ENCODE data around the gene STAG3.

Gene STAG3

DNA sequence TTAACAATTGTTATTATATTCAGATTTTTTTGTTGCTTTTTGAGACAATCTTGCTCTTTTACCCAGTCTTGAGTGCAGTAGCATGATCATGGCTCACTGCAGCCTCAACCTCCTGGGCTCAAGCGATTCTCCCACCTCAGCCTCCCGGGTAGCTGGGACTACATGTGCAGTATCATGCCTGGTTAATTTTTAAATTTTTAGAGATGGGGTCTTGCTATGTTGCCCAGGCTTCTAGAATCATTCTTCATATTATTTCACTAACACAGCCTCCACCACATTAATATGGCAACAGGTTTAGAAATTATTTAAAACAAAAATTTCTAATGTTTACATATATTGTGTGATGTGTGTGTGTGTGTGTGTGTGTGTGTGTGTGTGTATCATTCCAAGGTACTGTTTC, 30.4 kb upstream of the STAG3 start:
- no peak for DNase-seq (ENCODE audit: low read depth)
- no peaks in the 10 kb centered on the region for H3K9me3 ChIP-seq (ENCODE audit: control insufficient read depth, low read length)
- H3K27me3 ChIP-seq (replicated peaks; ENCODE audit: control insufficient read depth, insufficient read depth, low read length), result no peaks in the 10 kb centered on the region
- H3K9ac ChIP-seq (ENCODE audit: low read length), result no peak overlapping the region
- H3K36me3 ChIP-seq (ENCODE audit: control insufficient read depth, insufficient read depth, low read length, severe bottlenecking), result no peaks in the 10 kb centered on the region
- no peak overlapping the region for H3K4me3 ChIP-seq (ENCODE audit: low read length)
- H3K4me1 ChIP-seq (ENCODE audit: control insufficient read depth, insufficient read depth, low read length), result peaks cover 15% of the 10 kb centered on the region

- H3K9me3 ChIP-seq (ENCODE audit: control insufficient read depth, low read length), result no peaks in the 10 kb centered on the region
- DNase-seq (ENCODE audit: low read depth), result no peak
- peak overlapping the region; percentile 95 for H3K4me3 ChIP-seq (ENCODE audit: low read length)
- no peaks in the 10 kb centered on the region for H3K27me3 ChIP-seq (replicated peaks; ENCODE audit: control insufficient read depth, insufficient read depth, low read length)
- peak overlapping the region; percentile 76 for H3K9ac ChIP-seq (ENCODE audit: low read length)
- peaks cover 1% of the 10 kb centered on the region for H3K36me3 ChIP-seq (ENCODE audit: control insufficient read depth, insufficient read depth, low read length, severe bottlenecking)
- H3K4me1 ChIP-seq (ENCODE audit: control insufficient read depth, insufficient read depth, low read length), result peaks cover 15% of the 10 kb centered on the region
These were observed 29.5 kb upstream of the STAG3 start for GRCh38 chr7:100148225-100148558.

DNA sequence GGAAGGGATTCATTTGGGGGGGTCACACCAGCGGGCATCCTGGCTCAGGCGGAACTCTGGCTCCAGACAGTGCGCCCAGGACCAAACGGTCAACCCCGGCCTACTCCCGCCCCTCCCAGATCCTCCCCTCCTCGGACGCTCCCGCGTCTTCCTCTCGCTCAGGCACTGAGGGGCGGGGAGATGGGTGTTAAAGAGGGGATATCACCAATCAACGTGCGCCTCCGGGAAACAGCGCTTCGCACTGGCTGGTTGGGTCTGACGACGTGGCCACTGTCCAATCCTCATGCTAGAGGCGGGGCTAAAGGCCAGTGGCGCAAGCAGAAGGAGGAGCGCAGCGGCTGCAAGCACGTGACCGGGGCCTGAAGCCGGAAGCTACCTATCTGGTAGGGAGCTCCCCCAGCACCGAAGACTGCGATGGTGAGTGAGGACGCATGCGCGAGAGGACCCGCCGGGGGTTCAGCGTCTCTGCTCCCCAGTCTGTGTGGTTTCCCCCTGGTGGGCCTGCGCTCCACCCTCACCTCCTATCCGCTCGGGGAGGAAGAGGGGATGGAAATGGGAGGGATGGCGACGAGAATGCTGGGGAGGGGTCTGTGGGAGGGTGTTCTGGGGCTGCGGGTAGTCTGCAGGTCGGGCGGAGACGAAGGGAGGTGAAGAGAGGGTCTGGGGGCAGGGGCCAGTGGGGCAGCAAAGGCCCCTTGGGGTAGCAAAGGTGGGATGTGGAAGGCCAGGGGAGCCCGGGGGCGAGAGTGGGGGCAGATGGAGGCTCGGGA, 29.0 kb upstream of the STAG3 start, which contains the start of gene LAMTOR4:
Gene LAMTOR4, plus strand, starts transcription at position 360 of the 770 bp plus-strand sequence. Its CDS starts 55 bp downstream, at position 415.
- Histone ChIP-seq H3K9ac (ENCODE audit: low read length) (peak within 1 kb of the TSS; percentile 94), H3K27me3 (replicated peaks; ENCODE audit: control insufficient read depth, insufficient read depth, low read length) (no peaks in the 10 kb centered on the region), H3K36me3 (ENCODE audit: control insufficient read depth, insufficient read depth, low read length, severe bottlenecking) (peaks cover 7% of the 10 kb centered on the region), H3K9me3 (ENCODE audit: control insufficient read depth, low read length) (no peaks in the 10 kb centered on the region), H3K4me3 (ENCODE audit: low read length) (peak within 1 kb of the TSS; percentile 95), H3K4me1 (ENCODE audit: control insufficient read depth, insufficient read depth, low read length) (peaks cover 16% of the 10 kb centered on the region)
- peak; percentile 99 for DNase-seq (ENCODE audit: low read depth)

GRCh38 chr7:100152404-100152803, 25.3 kb upstream of the STAG3 start:
- no peak for DNase-seq (ENCODE audit: low read depth)
- H3K36me3 ChIP-seq (ENCODE audit: control insufficient read depth, insufficient read depth, low read length, severe bottlenecking), result peaks cover 39% of the 10 kb centered on the region

DNA sequence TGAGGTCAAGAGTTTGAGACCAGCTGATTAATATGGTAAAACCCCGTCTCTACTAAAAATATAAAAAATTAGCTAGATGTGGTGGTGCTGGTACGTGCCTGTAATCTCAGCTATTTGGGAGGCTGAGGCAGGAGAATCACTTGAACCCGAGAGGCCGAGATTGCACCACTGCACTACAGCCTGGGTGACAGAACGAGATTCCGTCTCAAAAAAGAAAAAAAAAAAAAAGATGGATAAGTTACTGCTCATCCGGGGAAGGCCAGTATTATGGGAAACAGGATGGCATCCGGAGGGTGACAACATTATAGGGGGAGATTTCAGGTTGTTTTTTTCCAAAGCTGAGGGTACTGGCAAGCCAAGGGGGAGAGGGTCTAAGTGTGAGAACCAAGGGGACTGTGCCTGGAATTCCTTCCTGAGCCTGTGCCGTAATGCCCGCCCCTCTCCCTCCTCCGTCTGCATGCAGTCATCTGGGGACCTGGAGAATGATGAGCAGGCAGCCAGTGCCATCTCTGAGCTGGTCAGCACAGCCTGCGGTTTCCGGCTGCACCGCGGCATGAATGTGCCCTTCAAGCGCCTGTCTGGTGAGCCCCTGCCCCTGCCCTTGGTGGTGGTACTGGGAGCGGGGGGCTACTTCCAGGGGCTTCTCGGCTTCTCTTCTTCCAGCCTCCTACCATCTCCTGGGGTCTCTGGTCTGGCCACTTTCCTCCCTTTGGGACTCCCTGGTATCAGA, 24.6 kb upstream of the STAG3 start:
- no peaks in the 10 kb centered on the region for H3K9me3 ChIP-seq (ENCODE audit: control insufficient read depth, low read length)
- H3K27me3 ChIP-seq (replicated peaks; ENCODE audit: control insufficient read depth, insufficient read depth, low read length), result no peaks in the 10 kb centered on the region
- no peak overlapping the region for H3K4me3 ChIP-seq (ENCODE audit: low read length)
- no peak for DNase-seq (ENCODE audit: low read depth)
- peaks cover 32% of the 10 kb centered on the region for H3K4me1 ChIP-seq (ENCODE audit: control insufficient read depth, insufficient read depth, low read length)
- no peak overlapping the region for H3K9ac ChIP-seq (ENCODE audit: low read length)
- H3K36me3 ChIP-seq (ENCODE audit: control insufficient read depth, insufficient read depth, low read length, severe bottlenecking), result peaks cover 39% of the 10 kb centered on the region

More at GRCh38 chr7:100152404-100152803, 25.3 kb upstream of the STAG3 start:
- Histone ChIP-seq H3K4me1 (ENCODE audit: control insufficient read depth, insufficient read depth, low read length) (peaks cover 30% of the 10 kb centered on the region), H3K9ac (ENCODE audit: low read length) (no peak overlapping the region), H3K4me3 (ENCODE audit: low read length) (no peak overlapping the region), H3K9me3 (ENCODE audit: control insufficient read depth, low read length) (no peaks in the 10 kb centered on the region), H3K27me3 (replicated peaks; ENCODE audit: control insufficient read depth, insufficient read depth, low read length) (no peaks in the 10 kb centered on the region)

DNA sequence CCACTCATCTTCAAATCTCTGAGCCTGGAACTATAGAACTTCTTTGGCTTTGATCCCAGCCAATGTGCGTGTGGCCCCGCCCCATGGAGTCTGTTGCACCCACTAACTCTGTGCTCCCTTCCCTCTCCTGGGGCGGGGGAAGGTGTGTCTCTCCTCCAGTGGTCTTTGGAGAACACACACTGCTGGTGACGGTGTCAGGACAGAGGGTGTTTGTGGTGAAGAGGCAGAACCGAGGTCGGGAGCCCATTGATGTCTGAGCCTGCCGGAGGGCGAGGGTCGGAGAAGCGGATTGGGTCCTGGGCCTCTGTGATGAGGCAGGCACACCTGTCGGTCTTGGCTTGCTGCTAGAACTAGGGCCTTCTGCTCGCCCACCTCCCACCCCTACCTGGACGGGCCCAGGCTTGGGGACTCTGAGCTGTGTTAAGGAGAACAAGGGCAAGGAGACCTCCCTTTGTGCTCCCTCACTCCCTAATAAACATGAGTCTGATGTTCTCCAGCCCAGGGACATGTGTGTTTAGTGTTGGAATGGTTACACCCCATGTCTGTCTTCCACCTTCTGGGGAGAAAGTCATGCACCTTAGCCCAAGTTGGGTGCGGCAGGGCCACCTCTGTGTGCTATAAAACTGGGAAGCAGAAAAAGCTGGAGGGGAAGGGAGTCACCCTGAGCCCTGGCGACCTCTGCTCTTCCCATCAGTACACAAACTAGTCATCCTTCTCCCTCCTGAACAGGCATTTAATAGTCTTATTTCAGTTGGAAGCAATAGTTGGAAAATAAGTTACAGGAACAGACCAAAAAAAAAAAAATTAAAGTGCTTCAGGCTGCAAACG, 23.8 kb upstream of the STAG3 start:
- no peaks in the 10 kb centered on the region for H3K9me3 ChIP-seq (ENCODE audit: control insufficient read depth, low read length)
- H3K9ac ChIP-seq (ENCODE audit: low read length), result no peak overlapping the region
- H3K27me3 ChIP-seq (replicated peaks; ENCODE audit: control insufficient read depth, insufficient read depth, low read length), result no peaks in the 10 kb centered on the region
- H3K4me3 ChIP-seq (ENCODE audit: low read length), result no peak overlapping the region
- H3K36me3 ChIP-seq (ENCODE audit: control insufficient read depth, insufficient read depth, low read length, severe bottlenecking), result peaks cover 39% of the 10 kb centered on the region
- H3K4me1 ChIP-seq (ENCODE audit: control insufficient read depth, insufficient read depth, low read length), result peaks cover 31% of the 10 kb centered on the region
- no peak for DNase-seq (ENCODE audit: low read depth)

GRCh38 chr7:100154651-100155491, 22.8 kb upstream of the STAG3 start:
- Histone ChIP-seq H3K36me3 (ENCODE audit: control insufficient read depth, insufficient read depth, low read length, severe bottlenecking) (peaks cover 39% of the 10 kb centered on the region), H3K4me3 (ENCODE audit: low read length) (no peak overlapping the region), H3K9ac (ENCODE audit: low read length) (no peak overlapping the region), H3K27me3 (replicated peaks; ENCODE audit: control insufficient read depth, insufficient read depth, low read length) (no peaks in the 10 kb centered on the region), H3K4me1 (ENCODE audit: control insufficient read depth, insufficient read depth, low read length) (peaks cover 29% of the 10 kb centered on the region), H3K9me3 (ENCODE audit: control insufficient read depth, low read length) (no peaks in the 10 kb centered on the region)
- no peak for DNase-seq (ENCODE audit: low read depth)

DNA sequence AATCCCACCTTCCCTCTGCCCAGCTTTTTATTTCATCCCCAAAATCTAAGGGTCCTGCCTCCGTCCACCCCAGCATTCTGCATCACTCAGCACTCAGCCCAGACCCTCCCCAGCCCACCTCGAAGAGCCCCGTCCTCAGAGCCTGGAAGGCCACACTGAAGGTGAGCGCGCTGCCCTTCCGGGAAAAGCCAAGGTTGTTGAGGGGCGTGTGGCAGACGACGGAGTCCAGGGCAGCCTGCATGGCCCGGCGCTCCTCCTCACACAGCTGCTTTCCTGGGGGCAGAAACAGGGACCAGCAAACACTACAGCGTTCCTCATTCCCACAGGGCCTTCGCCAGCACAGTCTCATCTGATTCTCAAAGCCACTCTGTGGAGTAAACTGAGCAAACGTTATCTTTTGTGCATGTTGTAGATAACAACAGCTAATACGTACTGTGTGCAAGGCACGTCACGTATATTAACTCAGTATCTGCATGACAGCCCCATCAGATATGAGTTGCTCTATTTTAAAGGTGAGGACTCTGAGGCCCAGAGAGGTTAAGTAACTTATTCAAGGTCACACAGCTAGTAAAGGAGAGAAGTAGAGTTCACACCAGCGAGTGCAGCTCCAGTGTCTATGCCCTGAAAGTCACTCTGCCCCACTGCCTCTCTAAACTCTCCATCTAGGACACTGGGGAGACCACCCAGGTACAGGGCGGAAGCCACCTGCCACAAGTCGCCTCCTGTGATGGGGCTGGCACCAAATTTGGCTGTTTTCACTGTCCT, 22.0 kb upstream of the STAG3 start:
- Histone ChIP-seq H3K4me1 (ENCODE audit: control insufficient read depth, insufficient read depth, low read length) (peaks cover 23% of the 10 kb centered on the region), H3K9me3 (ENCODE audit: control insufficient read depth, low read length) (no peaks in the 10 kb centered on the region), H3K27me3 (replicated peaks; ENCODE audit: control insufficient read depth, insufficient read depth, low read length) (no peaks in the 10 kb centered on the region), H3K9ac (ENCODE audit: low read length) (no peak overlapping the region), H3K4me3 (ENCODE audit: low read length) (no peak overlapping the region), H3K36me3 (ENCODE audit: control insufficient read depth, insufficient read depth, low read length, severe bottlenecking) (peaks cover 39% of the 10 kb centered on the region)
- DNase-seq (ENCODE audit: low read depth), result no peak

GRCh38 chr7:100156331-100157068, 21.2 kb upstream of the STAG3 start:
- peak overlapping the region; percentile 91 for H3K4me3 ChIP-seq (ENCODE audit: low read length)
- no peak for DNase-seq (ENCODE audit: low read depth)
- peak overlapping the region; percentile 94 for H3K9ac ChIP-seq (ENCODE audit: low read length)

GRCh38 chr7:100157069-100157333, 20.7 kb upstream of the STAG3 start:
- peaks cover 23% of the 10 kb centered on the region for H3K4me1 ChIP-seq (ENCODE audit: control insufficient read depth, insufficient read depth, low read length)
- no peaks in the 10 kb centered on the region for H3K27me3 ChIP-seq (replicated peaks; ENCODE audit: control insufficient read depth, insufficient read depth, low read length)
- peak overlapping the region; percentile 91 for H3K4me3 ChIP-seq (ENCODE audit: low read length)
- peak overlapping the region; percentile 94 for H3K9ac ChIP-seq (ENCODE audit: low read length)
- no peak for DNase-seq (ENCODE audit: low read depth)
- no peaks in the 10 kb centered on the region for H3K9me3 ChIP-seq (ENCODE audit: control insufficient read depth, low read length)
- H3K36me3 ChIP-seq (ENCODE audit: control insufficient read depth, insufficient read depth, low read length, severe bottlenecking), result peaks cover 39% of the 10 kb centered on the region

More at GRCh38 chr7:100156331-100157068, 21.2 kb upstream of the STAG3 start:
- H3K9me3 ChIP-seq (ENCODE audit: control insufficient read depth, low read length), result no peaks in the 10 kb centered on the region
- H3K36me3 ChIP-seq (ENCODE audit: control insufficient read depth, insufficient read depth, low read length, severe bottlenecking), result peaks cover 39% of the 10 kb centered on the region
- H3K4me1 ChIP-seq (ENCODE audit: control insufficient read depth, insufficient read depth, low read length), result peaks cover 23% of the 10 kb centered on the region
- H3K27me3 ChIP-seq (replicated peaks; ENCODE audit: control insufficient read depth, insufficient read depth, low read length), result no peaks in the 10 kb centered on the region

All from adipocyte (in vitro differentiated cells).